NCI-H1694 (cell line): ENCODE data around the gene CBX8.

Experiments used
- DNase-seq: peaks from one replicate; lab custom pipeline; 2025; lab: John Stamatoyannopoulos, UW

Gene CBX8

DNA sequence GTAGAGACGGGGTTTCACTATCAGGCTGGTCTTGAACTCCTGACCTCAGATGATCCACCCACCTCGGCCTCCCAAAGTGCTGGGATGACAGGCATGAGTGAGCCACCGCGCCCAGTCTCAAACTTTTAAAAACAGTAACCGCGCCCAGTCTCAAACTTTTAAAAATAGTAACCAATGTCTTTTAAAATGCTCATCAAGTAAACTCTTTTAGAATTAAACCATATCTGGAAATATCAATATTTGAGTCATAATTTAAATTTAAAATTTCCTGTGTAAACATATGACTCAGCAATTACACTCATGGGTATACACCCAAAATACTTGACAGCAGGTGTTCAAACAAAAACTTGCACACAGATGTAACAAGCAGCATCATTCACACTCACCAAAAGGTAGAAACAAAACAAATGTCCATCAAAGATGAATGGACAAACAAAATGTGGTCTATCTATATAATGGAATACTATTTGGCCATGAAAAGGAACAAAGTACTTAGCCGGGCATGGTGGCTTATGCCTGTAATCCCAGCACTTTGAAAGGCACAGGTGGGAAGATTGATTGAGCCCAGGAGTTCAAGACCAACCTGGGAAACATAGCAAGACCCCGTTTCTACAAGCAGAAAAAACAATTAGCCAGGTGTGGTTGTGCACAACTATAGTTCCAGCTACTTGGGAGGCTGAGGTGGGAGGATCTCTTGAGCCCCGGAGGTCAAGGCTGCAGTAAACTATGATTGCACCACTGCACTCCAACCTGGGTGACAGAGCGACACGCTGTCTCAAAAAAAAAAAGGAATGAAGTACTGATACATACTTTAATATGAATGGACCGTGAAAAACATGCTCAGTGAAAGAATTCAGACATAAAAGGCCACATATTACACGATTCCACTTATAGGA is 46.0 kb downstream of the CBX8 start:
- DNase-seq: no peak

DNA sequence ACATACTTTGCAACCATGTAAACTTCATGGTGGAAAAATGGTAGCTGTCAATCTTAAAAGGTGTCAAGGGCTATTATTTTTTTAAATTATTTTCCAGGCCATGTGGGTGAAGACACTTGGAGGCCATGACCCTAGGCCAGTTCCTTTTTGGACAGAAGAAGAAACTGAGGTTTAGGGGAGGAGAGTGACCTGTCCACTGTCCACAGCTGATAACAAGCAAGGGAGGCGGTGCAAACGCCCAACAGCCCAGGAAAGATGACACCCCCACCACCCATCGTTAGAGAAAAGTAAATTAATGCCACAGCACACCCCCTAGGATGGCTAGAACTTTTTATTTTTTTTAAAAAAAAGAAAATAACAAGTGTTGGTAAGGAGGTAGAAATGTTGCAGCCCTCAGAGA is 46.9 kb downstream of the CBX8 start:
- no peak for DNase-seq

DNA sequence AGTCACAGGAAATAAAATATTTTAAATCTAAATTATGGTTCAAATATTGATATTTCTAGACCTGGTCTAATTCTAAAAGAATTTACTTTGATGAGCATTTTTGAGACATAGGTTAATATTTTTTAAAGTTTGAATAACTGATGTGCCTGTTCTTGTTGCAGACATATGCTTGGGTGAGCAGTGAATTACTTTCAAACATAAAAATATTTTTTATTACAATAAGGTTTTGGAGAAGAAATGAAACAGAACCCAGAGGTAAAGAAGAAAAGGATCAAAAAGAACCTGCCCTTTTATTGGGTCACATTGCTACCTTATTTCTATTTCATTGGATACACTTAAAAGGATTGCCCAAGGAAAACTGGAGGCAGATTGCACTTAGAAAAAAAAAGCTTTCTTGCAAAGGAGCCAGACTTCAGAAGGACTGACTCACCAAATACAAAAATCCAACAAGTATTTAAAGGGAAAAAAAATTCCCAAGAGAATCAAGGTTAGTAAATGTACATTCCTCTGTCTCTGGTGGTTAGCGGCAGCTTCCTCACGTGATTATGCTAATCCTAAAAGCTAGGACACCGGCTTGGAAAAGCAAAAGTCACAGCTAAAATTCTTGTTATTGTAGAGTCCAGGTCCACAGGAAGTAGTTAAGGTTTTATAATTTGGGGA is 47.6 kb downstream of the CBX8 start:
- DNase-seq: no peak

DNA sequence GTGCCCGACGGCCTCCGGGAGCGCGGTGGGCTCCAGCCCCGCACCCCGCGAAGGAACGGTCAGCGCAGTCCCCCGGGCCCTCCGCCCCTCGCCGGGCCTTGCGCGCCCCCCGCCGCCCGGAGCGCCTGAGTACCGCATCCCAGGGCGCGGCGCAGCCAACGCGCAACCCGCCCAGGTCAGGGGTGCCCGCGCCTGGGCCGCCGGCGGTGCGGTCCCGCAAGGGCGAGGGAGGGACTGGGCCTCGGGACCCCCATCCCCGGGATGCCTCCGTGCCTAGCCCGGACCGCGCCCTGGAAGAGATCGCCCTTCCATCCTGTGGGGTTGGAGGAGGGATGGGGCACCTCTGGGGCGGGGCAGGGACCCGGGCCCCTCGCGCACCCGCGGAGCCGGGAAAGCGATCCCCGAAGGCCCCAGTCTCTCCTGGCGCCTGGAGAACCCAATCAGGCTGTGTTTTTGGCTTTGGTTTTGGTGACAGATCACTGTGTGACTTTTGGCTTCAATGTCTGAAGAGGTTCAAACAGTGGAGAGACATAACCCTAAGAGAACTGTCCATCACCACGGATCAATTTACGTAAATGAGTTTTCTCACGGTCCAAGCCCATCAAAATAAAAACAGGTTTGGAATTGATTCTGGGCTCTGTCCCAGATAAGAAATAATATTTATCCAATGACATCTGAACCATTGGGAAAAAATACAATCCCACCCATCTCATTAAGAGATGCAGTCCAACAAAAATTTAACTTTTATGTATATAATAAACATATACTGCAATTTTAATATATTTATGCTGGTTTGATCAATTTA is 48.4 kb downstream of the CBX8 start:
- no peak for DNase-seq

DNA sequence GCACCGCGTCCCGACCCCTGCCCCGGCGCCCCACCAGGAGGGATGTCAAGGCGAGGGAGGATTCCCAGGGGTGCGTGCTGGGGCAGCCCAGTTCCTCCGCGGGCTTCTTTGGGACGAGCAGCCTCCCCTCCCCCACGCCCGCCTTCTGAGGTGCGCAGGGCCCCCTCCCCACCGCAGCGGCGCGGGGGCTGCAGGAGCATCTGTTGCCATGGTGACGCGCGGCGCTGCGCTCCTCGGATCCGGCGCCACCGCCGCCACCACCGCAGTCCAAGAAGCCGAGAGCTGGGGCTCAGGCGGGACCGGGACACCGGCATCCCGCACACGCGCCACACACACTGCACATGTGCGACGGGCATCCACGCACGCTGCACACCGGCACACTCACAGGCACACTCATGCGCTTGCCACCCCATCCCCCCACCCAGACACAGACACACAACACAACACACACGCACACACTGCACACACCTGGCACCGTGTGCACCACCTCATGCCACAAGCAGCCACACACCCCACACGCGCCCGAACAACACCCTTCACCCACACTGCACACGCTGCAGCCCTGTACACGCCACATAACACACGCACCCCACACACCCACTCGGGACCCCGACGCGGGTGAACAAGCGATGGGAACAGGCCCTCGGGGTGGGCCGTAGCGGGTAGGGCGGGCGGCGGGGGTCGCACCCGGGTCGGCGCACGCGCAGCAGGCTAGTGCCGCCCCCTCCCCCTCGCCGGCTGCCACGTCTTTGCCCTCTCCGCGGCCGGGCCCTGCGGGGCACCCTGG is 49.2 kb downstream of the CBX8 start:
- DNase-seq: no peak

DNA sequence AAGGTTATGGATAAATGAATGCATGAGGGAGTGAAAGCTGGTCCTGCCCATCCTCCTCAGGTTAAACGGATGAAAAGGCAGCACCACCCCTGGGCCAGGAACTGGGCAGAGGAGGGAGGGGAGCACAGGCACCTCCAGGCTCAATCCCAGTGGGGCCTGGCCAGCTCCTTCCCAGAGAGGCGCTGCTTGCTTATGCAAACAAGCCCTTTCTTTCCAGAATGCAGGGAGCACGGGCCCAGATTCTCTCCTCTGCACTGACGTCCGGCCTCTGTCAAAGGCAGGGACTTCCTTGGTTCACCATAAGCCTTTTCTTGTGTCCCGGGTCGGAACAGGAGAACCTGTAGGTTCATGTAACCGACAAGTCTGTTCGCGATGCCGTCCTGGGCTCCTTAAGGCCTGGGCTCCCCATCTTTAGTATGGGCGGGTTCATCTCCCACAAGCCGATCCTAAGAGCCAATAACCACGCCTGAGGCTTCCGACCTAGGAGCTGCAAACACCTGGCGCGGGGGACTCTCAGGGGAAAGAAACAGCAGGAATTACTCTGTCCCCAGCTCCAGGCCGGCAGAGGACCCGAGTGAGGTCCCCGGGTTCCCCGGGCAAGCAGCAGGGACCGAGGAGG is 49.9 kb downstream of the CBX8 start:
- DNase-seq: no peak

DNA sequence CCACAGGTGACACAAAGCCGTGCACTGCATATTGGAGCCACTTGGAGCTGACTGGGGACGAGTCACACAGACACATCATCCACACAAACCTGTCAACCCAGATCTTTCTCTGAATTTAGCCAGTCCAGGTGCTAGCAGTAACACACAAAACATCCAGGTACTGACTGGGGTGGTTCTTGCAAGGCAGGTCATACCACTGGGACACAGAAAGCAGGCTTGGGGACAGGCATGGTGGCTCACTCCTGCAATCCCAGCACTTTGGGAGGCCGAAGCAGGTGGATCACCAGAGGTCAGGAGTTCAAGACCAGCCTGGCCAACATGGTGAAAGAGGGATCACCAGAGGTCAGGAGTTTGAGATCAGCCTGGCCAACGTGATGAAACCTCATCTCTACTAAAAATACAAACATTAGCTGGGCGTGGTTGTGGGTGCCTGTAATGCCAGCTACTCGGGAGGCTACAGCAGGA is 51.2 kb downstream of the CBX8 start:
- no peak for DNase-seq

DNA sequence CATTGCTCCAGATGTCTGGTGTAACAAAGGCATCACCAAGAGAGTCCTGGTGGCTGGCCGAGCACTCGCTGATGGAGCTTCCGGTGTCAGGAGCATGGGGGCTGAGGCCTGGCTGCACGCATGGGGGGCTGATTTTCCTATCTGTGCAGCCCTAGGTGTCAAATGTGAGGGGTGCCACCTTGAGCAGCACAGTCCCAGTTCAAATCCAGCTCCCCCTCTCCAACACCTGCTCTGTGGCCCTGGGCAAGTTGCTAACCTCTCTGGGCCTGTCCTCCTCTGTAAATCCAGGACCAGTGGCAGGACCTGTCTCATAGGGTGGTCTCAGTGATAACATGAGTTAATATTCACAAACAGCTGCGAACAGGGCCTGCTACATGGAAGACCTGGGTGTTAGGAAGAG is 53.3 kb downstream of the CBX8 start:
- no peak for DNase-seq

DNA sequence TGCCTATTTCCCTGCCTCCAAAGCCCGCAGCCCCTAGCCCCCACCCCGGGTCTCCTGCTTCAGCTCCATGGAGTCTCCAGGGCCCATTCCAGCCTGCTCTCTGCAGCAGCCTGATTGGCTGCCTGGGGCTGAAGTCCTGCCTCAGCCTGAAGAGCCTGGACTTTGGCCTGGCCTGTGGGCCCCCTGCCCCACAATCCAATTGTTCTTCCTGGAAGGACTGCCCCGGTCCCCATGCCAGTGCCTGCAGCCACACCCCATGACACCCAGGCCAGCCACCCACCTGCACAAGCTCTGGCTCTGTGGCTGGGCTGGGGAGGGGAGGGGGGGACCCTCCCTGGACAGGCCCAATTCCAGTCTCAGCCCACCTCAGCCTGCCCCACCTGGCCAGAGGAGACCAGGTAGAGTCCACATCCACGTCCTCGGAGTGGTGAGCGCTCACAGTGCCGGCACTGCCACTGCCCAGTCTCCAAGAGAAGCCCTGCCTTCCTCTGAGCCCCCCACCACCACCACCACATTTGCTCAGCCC is 53.9 kb downstream of the CBX8 start:
- DNase-seq: no peak

DNA sequence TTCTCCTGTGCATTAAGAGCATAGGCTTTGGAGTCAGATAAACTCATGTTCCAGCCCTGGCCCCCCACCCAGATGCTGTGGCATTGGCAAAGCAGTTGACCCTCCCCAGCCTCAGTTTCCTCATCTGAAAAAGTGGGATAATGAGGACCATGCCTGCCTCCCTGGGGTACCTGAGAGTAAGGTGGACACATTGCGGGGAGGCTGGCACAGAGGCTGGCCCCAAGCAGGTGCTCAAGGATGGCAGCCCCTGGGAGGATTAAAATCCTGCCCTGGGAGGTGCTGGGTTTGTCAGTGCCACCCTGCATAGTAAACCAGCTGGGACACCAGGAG is 54.3 kb downstream of the CBX8 start:
- no peak for DNase-seq
